GM23248 (cell line): ENCODE results near the gene SPEN. TPM values are rescaled to one million over a fixed set of nuclear protein-coding genes. Genes with fewer than 3 reads are reported as not detected.

Experiments
- DNase-seq: peaks from one replicate; pipeline ENCODE4 v3.0.0-alpha.2; 2015
- H2AFZ ChIP-seq: fragments of 200-600 bp; sonication (generic); 2 replicates; pipeline ENCODE4 v1.6.1; 2016; ENCODE audit warnings: antibody characterized with exemption
- H3F3A ChIP-seq: fragments of 200-600 bp; sonication (generic); 2 replicates; pipeline ENCODE4 v1.6.1; 2016; ENCODE audit warnings: mild to moderate bottlenecking, antibody characterized with exemption, mixed run types; ENCODE audit not compliant: insufficient read depth
- H3K27ac ChIP-seq: fragments of 200-600 bp; sonication (generic); 2 replicates; pipeline ENCODE4 v1.5.1; 2016; ENCODE audit warnings: mild to moderate bottlenecking
- H3K27me3 ChIP-seq: fragments of 200-600 bp; sonication (generic); replicated peaks from 2 replicates; pipeline ENCODE4 v1.6.1; 2016; ENCODE audit warnings: mild to moderate bottlenecking; ENCODE audit not compliant: insufficient read depth
- H3K36me3 ChIP-seq: fragments of 200-600 bp; sonication (generic); 2 replicates; pipeline ENCODE4 v1.6.1; 2016; ENCODE audit warnings: low read depth, mild to moderate bottlenecking
- H3K4me1 ChIP-seq: fragments of 200-600 bp; sonication (generic); 2 replicates; pipeline ENCODE4 v1.6.1; 2016; ENCODE audit warnings: mild to moderate bottlenecking; ENCODE audit not compliant: insufficient read depth
- H3K4me2 ChIP-seq: fragments of 200-600 bp; sonication (generic); one replicate; pipeline ENCODE4 v1.6.1; 2016; ENCODE audit warnings: mild to moderate bottlenecking; ENCODE audit not compliant: unreplicated experiment
- H3K4me3 ChIP-seq: fragments of 200-600 bp; sonication (generic); 2 replicates; pipeline ENCODE4 v1.5.1; 2016; ENCODE audit warnings: mild to moderate bottlenecking
- H3K79me2 ChIP-seq: fragments of 200-600 bp; sonication (generic); 2 replicates; pipeline ENCODE4 v1.6.1; 2016; ENCODE audit warnings: mild to moderate bottlenecking; ENCODE audit not compliant: insufficient read depth
- H3K9ac ChIP-seq: fragments of 200-600 bp; sonication (generic); 2 replicates; pipeline ENCODE4 v1.6.1; 2016; ENCODE audit warnings: mild to moderate bottlenecking
- H3K9me2 ChIP-seq: fragments of 200-600 bp; sonication (generic); 2 replicates; pipeline ENCODE4 v1.6.1; 2016; ENCODE audit warnings: mixed run types, mild to moderate bottlenecking, moderate library complexity; ENCODE audit not compliant: insufficient read depth
- H3K9me3 ChIP-seq: fragments of 200-600 bp; sonication (generic); one replicate; pipeline ENCODE4 v1.6.1; 2017; ENCODE audit warnings: low read depth
- H4K20me1 ChIP-seq: fragments of 200-600 bp; sonication (generic); 2 replicates; pipeline ENCODE4 v1.6.0; 2016; ENCODE audit not compliant: insufficient read depth
- EZH2 ChIP-seq: fragments of 200-600 bp; sonication (generic); IDR thresholded peaks from 2 replicates; pipeline ENCODE4 v1.6.1; 2018; ENCODE audit warnings: antibody characterized with exemption, mild to moderate bottlenecking; ENCODE audit not compliant: insufficient read depth, poor library complexity, severe bottlenecking
- EZH2phosphoT487 ChIP-seq: fragments of 200-600 bp; sonication (generic); IDR thresholded peaks from 2 replicates; pipeline ENCODE4 v1.6.1; 2018; ENCODE audit warnings: antibody characterized with exemption, moderate library complexity, mild to moderate bottlenecking, low read depth; ENCODE audit not compliant: insufficient read depth
- WGBS, 2 experiments: methylation state at CpG; one replicate each; pipeline ENCODE4 v1.1.6; 2015 to 2017; ENCODE audit warnings: low lambda C conversion rate in 2 of 2, low coverage in 1 of 2; ENCODE audit errors: missing lambda C conversion rate in 2 of 2; 5-methylcytosine and 5-hydroxymethylcytosine counted together
- in situ Hi-C: fragments of 300-500 bp; cut with MboI; formaldehyde crosslinking; loops from 2 replicates; pipeline ENCODE4 v1.15.0; 2020
- polyA plus RNA-seq: library from polyadenylated mRNA; unstranded; fragments of >200 nt; fragmentation: Nextera tagmentation; extraction: Ambion mirVana; gene quantifications from 2 replicates; pipeline ENCODE4 v1.2.1, GENCODE V29; 2016
- total RNA-seq: library from RNA; depleted of rRNA; stranded (reverse); fragments of >200 nt; shearing (Covaris generic); gene quantifications from 2 replicates; pipeline ENCODE4 v1.2.3, GENCODE V29; 2014

The SPEN gene
- total and polyA plus RNA-seq, 2 experiments from 2014 or later, result 16.5 to 17.2 TPM

- 95 to 96% methylated on average over 17 of the region's 17 CpGs for WGBS, 2 experiments
- DNase-seq, result no peak
- H3K79me2 ChIP-seq, result peaks cover 54% of the 10 kb centered on the region
These were observed 81.8 kb downstream of the SPEN start for GRCh38 chr1:15928971-15929965.

GRCh38 chr1:15931401-15931800 is 83.9 kb downstream of the SPEN start:
- peaks cover 46% of the 10 kb centered on the region for H3K36me3 ChIP-seq
- no peak for DNase-seq
- no peaks in the 10 kb centered on the region for H3F3A ChIP-seq
- no peak overlapping the region for H3K4me2 ChIP-seq
- in situ Hi-C loops, result no loop called here
- H3K4me1 ChIP-seq, result no peaks in the 10 kb centered on the region
- no peak overlapping the region for H3K9ac ChIP-seq
- H4K20me1 ChIP-seq, result no peaks in the 10 kb centered on the region
- no peaks in the 10 kb centered on the region for H3K27me3 ChIP-seq
- WGBS, 2 experiments, result 93 to 96% methylated on average over 11 of the region's 11 CpGs
- H3K79me2 ChIP-seq, result peaks cover 47% of the 10 kb centered on the region
- no peaks in the 10 kb centered on the region for H3K9me3 ChIP-seq
- H3K4me3 ChIP-seq, result no peak overlapping the region
- H3K9me2 ChIP-seq, result no peaks in the 10 kb centered on the region
- TF ChIP-seq EZH2phosphoT487, result no peak
- no peak overlapping the region for H3K27ac ChIP-seq
- H2AFZ ChIP-seq, result no peak overlapping the region

More at GRCh38 chr1:15928971-15929965, 81.8 kb downstream of the SPEN start:
- Histone ChIP-seq H3F3A (peaks cover 3% of the 10 kb centered on the region; the same call in 1 of the 2 replicates), H4K20me1 (no peaks in the 10 kb centered on the region), H3K27ac (no peak overlapping the region), H3K4me2 (no peak overlapping the region), H3K9ac (no peak overlapping the region), H3K36me3 (peaks cover 51% of the 10 kb centered on the region), H3K4me3 (no peak overlapping the region), H2AFZ (no peak overlapping the region), H3K27me3 (no peaks in the 10 kb centered on the region), H3K9me3 (no peaks in the 10 kb centered on the region), H3K9me2 (no peaks in the 10 kb centered on the region), H3K4me1 (peaks cover 14% of the 10 kb centered on the region)
- in situ Hi-C loops, result no loop called here
- TF ChIP-seq EZH2phosphoT487 (no peak), EZH2 (no peak)

GRCh38 chr1:15931884-15932283 is 84.4 kb downstream of the SPEN start:
- no peaks in the 10 kb centered on the region for H3K9me3 ChIP-seq
- WGBS, 2 experiments, result 97 to 99% methylated on average over 19 of the region's 19 CpGs
- no peaks in the 10 kb centered on the region for H3K4me1 ChIP-seq
- H3K27ac ChIP-seq, result no peak overlapping the region
- H3K9me2 ChIP-seq, result no peaks in the 10 kb centered on the region
- H3K4me3 ChIP-seq, result no peak overlapping the region
- no peak overlapping the region for H2AFZ ChIP-seq
- peaks cover 46% of the 10 kb centered on the region for H3K36me3 ChIP-seq
- TF ChIP-seq EZH2, result no peak
- no peak for TF ChIP-seq EZH2phosphoT487
- no peak overlapping the region for H3K4me2 ChIP-seq
- H3K27me3 ChIP-seq, result no peaks in the 10 kb centered on the region
- in situ Hi-C loops, result no loop called here
- no peaks in the 10 kb centered on the region for H3F3A ChIP-seq
- H3K79me2 ChIP-seq, result peaks cover 47% of the 10 kb centered on the region
- H4K20me1 ChIP-seq, result no peaks in the 10 kb centered on the region
- H3K9ac ChIP-seq, result no peak overlapping the region
- no peak for DNase-seq

- in situ Hi-C loops, result no loop called here
- H4K20me1 ChIP-seq, result no peaks in the 10 kb centered on the region
- H3K79me2 ChIP-seq, result peaks cover 40% of the 10 kb centered on the region
- H3F3A ChIP-seq, result no peaks in the 10 kb centered on the region
- no peak for TF ChIP-seq EZH2phosphoT487
- TF ChIP-seq EZH2, result no peak
- H3K36me3 ChIP-seq, result peaks cover 42% of the 10 kb centered on the region
- no peak overlapping the region for H3K4me3 ChIP-seq
- H2AFZ ChIP-seq, result no peak overlapping the region
- no peaks in the 10 kb centered on the region for H3K9me2 ChIP-seq
- DNase-seq, result no peak
- no peaks in the 10 kb centered on the region for H3K27me3 ChIP-seq
- no peaks in the 10 kb centered on the region for H3K4me1 ChIP-seq
- H3K27ac ChIP-seq, result no peak overlapping the region
- no peak overlapping the region for H3K9ac ChIP-seq
- no peak overlapping the region for H3K4me2 ChIP-seq
- H3K9me3 ChIP-seq, result no peaks in the 10 kb centered on the region
- WGBS, 2 experiments, result 95 to 96% methylated on average over 7 to 9 of the region's 9 CpGs
These were observed 85.1 kb downstream of the SPEN start for GRCh38 chr1:15932612-15933011.
